IPS-11a (cell line): ENCODE data around the gene UQCRFS1.
"Not testable (repeated sequence)": the region's sequence is repeated elsewhere in the genome, so short reads cannot be mapped to it uniquely, and the experiment has no call there.

ENCODE experiments used
- H3K4me3 ChIP-seq: one replicate; pipeline ENCODE4 v1.5.1; 2013; ENCODE audit warnings: low read depth, low read length, control low read depth

Gene UQCRFS1

GRCh38 chr19:29212648-29213573 is at the start of gene UQCRFS1:
UQCRFS1 (minus strand) TSS chr19:29213151; CDS start chr19:29213118, 33 bp downstream.
- H3K4me3 ChIP-seq: peak within 1 kb of the TSS; percentile 96

GRCh38 chr19:29262085-29262484 is 49.1 kb upstream of the UQCRFS1 start:
- H3K4me3 ChIP-seq: no peak overlapping the region

GRCh38 chr19:29260477-29261317 is 47.7 kb upstream of the UQCRFS1 start:
- H3K4me3 ChIP-seq: no peak overlapping the region

GRCh38 chr19:29259867-29260281 is 46.9 kb upstream of the UQCRFS1 start:
- H3K4me3 ChIP-seq: no peak overlapping the region

- H3K4me3 ChIP-seq: no peak overlapping the region
Measured at GRCh38 chr19:29259153-29259552, 46.2 kb upstream of the UQCRFS1 start.

GRCh38 chr19:29256516-29256915 is 43.6 kb upstream of the UQCRFS1 start:
- no peak overlapping the region for H3K4me3 ChIP-seq

GRCh38 chr19:29255912-29256311 is 43.0 kb upstream of the UQCRFS1 start:
- H3K4me3 ChIP-seq: no peak overlapping the region

GRCh38 chr19:29255006-29255405 is 42.1 kb upstream of the UQCRFS1 start:
- no peak overlapping the region for H3K4me3 ChIP-seq

GRCh38 chr19:29249798-29250197 is 36.8 kb upstream of the UQCRFS1 start:
- H3K4me3 ChIP-seq: not testable (repeated sequence)

- no peak overlapping the region for H3K4me3 ChIP-seq
Measured at GRCh38 chr19:29248332-29248844, 35.4 kb upstream of the UQCRFS1 start.

- no peak overlapping the region for H3K4me3 ChIP-seq
Measured at GRCh38 chr19:29247872-29248271, 34.9 kb upstream of the UQCRFS1 start.

GRCh38 chr19:29247471-29247870 is 34.5 kb upstream of the UQCRFS1 start:
- no peak overlapping the region for H3K4me3 ChIP-seq

GRCh38 chr19:29247051-29247450 is 34.1 kb upstream of the UQCRFS1 start:
- H3K4me3 ChIP-seq: no peak overlapping the region

- no peak overlapping the region for H3K4me3 ChIP-seq
Measured at GRCh38 chr19:29245215-29245614, 32.3 kb upstream of the UQCRFS1 start.

GRCh38 chr19:29241324-29241723 is 28.4 kb upstream of the UQCRFS1 start:
- no peak overlapping the region for H3K4me3 ChIP-seq

GRCh38 chr19:29239213-29239776 is 26.3 kb upstream of the UQCRFS1 start:
- H3K4me3 ChIP-seq: no peak overlapping the region

- no peak overlapping the region for H3K4me3 ChIP-seq
Measured at GRCh38 chr19:29233591-29233990, 20.6 kb upstream of the UQCRFS1 start.

- no peak overlapping the region for H3K4me3 ChIP-seq
Measured at GRCh38 chr19:29232315-29232852, 19.4 kb upstream of the UQCRFS1 start.

- not testable (repeated sequence) for H3K4me3 ChIP-seq
Measured at GRCh38 chr19:29231306-29231705, 18.4 kb upstream of the UQCRFS1 start.

GRCh38 chr19:29217616-29218015 is 4.7 kb upstream of the UQCRFS1 start:
- no peak overlapping the region for H3K4me3 ChIP-seq

- no peak overlapping the region for H3K4me3 ChIP-seq
Measured at GRCh38 chr19:29216021-29216420, 3.1 kb upstream of the UQCRFS1 start.
